HEK293 (cell line): ENCODE measurements around the gene KIF19.

Experiments
- CTCF ChIA-PET: fragments of 350-600 bp; formaldehyde crosslinking; extraction: SDS; loops from one replicate; lab custom pipeline; 2021; ENCODE audit warnings: antibody characterized with exemption; lab: Yijun Ruan, JAX
- POLR2A ChIA-PET: fragments of 300-600 bp; formaldehyde crosslinking; extraction: SDS; loops from one replicate; lab custom pipeline; 2020; ENCODE audit warnings: antibody characterized with exemption, inconsistent platforms; lab: Yijun Ruan, JAX
- H3K27ac ChIP-seq: fragments of 200-500 bp; sonication (Bioruptor generic); 2 replicates; pipeline ENCODE4 v1.5.1; 2014; ENCODE audit warnings: low read depth, low read length, control low read depth, inconsistent platforms; ENCODE audit errors: extremely low read depth
- H3K36me3 ChIP-seq, 2 experiments: fragments of 200-500 bp in 1 of 2; sonication (Bioruptor generic) in 1 of 2; 1 replicate in 1 of 2; 2 replicates in 1 of 2; pipeline ENCODE4 v1.5.1; 2014 to 2017; ENCODE audit warnings: inconsistent platforms in 2 of 2, low read length in 2 of 2; ENCODE audit not compliant: control insufficient read depth in 2 of 2, insufficient read depth in 1 of 2
- H3K4me1 ChIP-seq: fragments of 200-500 bp; sonication (Bioruptor generic); 2 replicates; pipeline ENCODE4 v1.5.1; 2014; ENCODE audit warnings: mild to moderate bottlenecking, low read length, inconsistent platforms; ENCODE audit not compliant: control insufficient read depth, insufficient read depth
- H3K4me3 ChIP-seq: 2 replicates; pipeline ENCODE4 v1.5.1; 2011; ENCODE audit warnings: low read depth, mild to moderate bottlenecking, control low read depth, low read length, moderate library complexity
- H3K9me3 ChIP-seq: fragments of 200-500 bp; sonication (Bioruptor generic); 2 replicates; pipeline ENCODE4 v1.5.1; 2014; ENCODE audit warnings: low read depth, low read length, inconsistent platforms; ENCODE audit not compliant: control insufficient read depth, insufficient read depth
- KLF1 ChIP-seq: fragments of 450-650 bp; formaldehyde crosslinking; IDR thresholded peaks from 2 replicates; pipeline ENCODE4 v1.5.1; 2016; ENCODE audit warnings: missing biosample characterization, missing genetic modification characterization
- KLF9 ChIP-seq: fragments of 450-650 bp; formaldehyde crosslinking; IDR thresholded peaks from 2 replicates; pipeline ENCODE4 v1.5.1; 2016; ENCODE audit warnings: missing biosample characterization, missing genetic modification characterization, low read depth
- OVOL3 ChIP-seq: fragments of 450-650 bp; formaldehyde crosslinking; IDR thresholded peaks from 2 replicates; pipeline ENCODE4 v1.5.1; 2016; ENCODE audit warnings: missing biosample characterization, missing genetic modification characterization
- RBAK ChIP-seq: fragments of 450-650 bp; formaldehyde crosslinking; IDR thresholded peaks from 2 replicates; pipeline ENCODE4 v1.5.1; 2016; ENCODE audit warnings: missing biosample characterization, missing genetic modification characterization
- ZEB2 ChIP-seq: fragments of 450-650 bp; formaldehyde crosslinking; IDR thresholded peaks from 2 replicates; pipeline ENCODE4 v1.5.1; 2016; ENCODE audit warnings: missing biosample characterization, missing genetic modification characterization
- ZIC2 ChIP-seq: fragments of 450-650 bp; formaldehyde crosslinking; IDR thresholded peaks from 2 replicates; pipeline ENCODE4 v1.5.1; 2016; ENCODE audit warnings: missing biosample characterization, missing genetic modification characterization
- ZNF140 ChIP-seq: fragments of 450-650 bp; formaldehyde crosslinking; IDR thresholded peaks from 2 replicates; pipeline ENCODE4 v1.5.1; 2016; ENCODE audit warnings: missing biosample characterization, missing genetic modification characterization
- ZNF146 ChIP-seq: fragments of 450-650 bp; formaldehyde crosslinking; IDR thresholded peaks from 2 replicates; pipeline ENCODE4 v1.5.1; 2016; ENCODE audit warnings: missing biosample characterization, missing genetic modification characterization
- ZNF148 ChIP-seq: fragments of 450-650 bp; formaldehyde crosslinking; IDR thresholded peaks from 2 replicates; pipeline ENCODE4 v1.5.0; 2017; ENCODE audit warnings: missing biosample characterization, missing genetic modification characterization, borderline replicate concordance
- ZNF184 ChIP-seq: fragments of 450-650 bp; IDR thresholded peaks from 2 replicates; pipeline ENCODE4 v1.5.1; 2018; ENCODE audit warnings: missing biosample characterization, mild to moderate bottlenecking, missing genetic modification characterization
- ZNF202 ChIP-seq: fragments of 450-650 bp; formaldehyde crosslinking; IDR thresholded peaks from 2 replicates; pipeline ENCODE4 v1.5.1; 2016; ENCODE audit warnings: missing biosample characterization, missing genetic modification characterization, borderline replicate concordance
- ZNF211 ChIP-seq: fragments of 450-650 bp; formaldehyde crosslinking; IDR thresholded peaks from 2 replicates; pipeline ENCODE4 v1.5.1; 2016; ENCODE audit warnings: low read depth, missing biosample characterization, missing genetic modification characterization
- ZNF24 ChIP-seq: fragments of 450-650 bp; formaldehyde crosslinking; IDR thresholded peaks from 2 replicates; pipeline ENCODE4 v1.5.1; 2016; ENCODE audit warnings: missing biosample characterization, missing genetic modification characterization
- ZNF280C ChIP-seq: fragments of 450-650 bp; formaldehyde crosslinking; IDR thresholded peaks from 2 replicates; pipeline ENCODE4 v1.5.1; 2016; ENCODE audit warnings: missing biosample characterization, missing genetic modification characterization
- ZNF292 ChIP-seq: fragments of 450-650 bp; formaldehyde crosslinking; IDR thresholded peaks from 2 replicates; pipeline ENCODE4 v1.5.1; 2016; ENCODE audit warnings: low read depth, missing biosample characterization, missing genetic modification characterization, borderline replicate concordance
- ZNF404 ChIP-seq: fragments of 450-650 bp; formaldehyde crosslinking; IDR thresholded peaks from 2 replicates; pipeline ENCODE4 v1.5.1; 2017; ENCODE audit warnings: missing biosample characterization, missing genetic modification characterization
- ZNF473 ChIP-seq: fragments of 450-650 bp; formaldehyde crosslinking; IDR thresholded peaks from 2 replicates; pipeline ENCODE4 v1.5.1; 2017; ENCODE audit warnings: missing biosample characterization, missing genetic modification characterization
- ZNF521 ChIP-seq: fragments of 450-650 bp; formaldehyde crosslinking; IDR thresholded peaks from 2 replicates; pipeline ENCODE4 v1.5.1; 2017; ENCODE audit warnings: missing biosample characterization, mild to moderate bottlenecking, missing genetic modification characterization
- ZNF585B ChIP-seq: fragments of 450-650 bp; formaldehyde crosslinking; IDR thresholded peaks from 2 replicates; pipeline ENCODE4 v1.5.1; 2016; ENCODE audit warnings: missing biosample characterization, missing genetic modification characterization
- ZNF623 ChIP-seq: fragments of 450-650 bp; formaldehyde crosslinking; IDR thresholded peaks from 2 replicates; pipeline ENCODE4 v1.5.1; 2016; ENCODE audit warnings: missing biosample characterization, missing genetic modification characterization
- ZNF639 ChIP-seq: fragments of 450-650 bp; formaldehyde crosslinking; IDR thresholded peaks from 2 replicates; pipeline ENCODE4 v1.5.1; 2016; ENCODE audit warnings: missing biosample characterization, missing genetic modification characterization
- TF ChIP-seq, protein P1 (sequence below): IDR thresholded peaks from 2 replicates; pipeline ENCODE4 v1.6.1; 2011; ENCODE audit warnings: mild to moderate bottlenecking, low read depth, low read length, borderline replicate concordance
- TF ChIP-seq, protein P2 (sequence below): fragments of 450-650 bp; IDR thresholded peaks from 2 replicates; pipeline ENCODE4 v1.5.1; 2018; ENCODE audit warnings: missing biosample characterization, mild to moderate bottlenecking, missing genetic modification characterization
- TF ChIP-seq, protein P3 (sequence below): fragments of 450-650 bp; formaldehyde crosslinking; IDR thresholded peaks from 2 replicates; pipeline ENCODE4 v1.5.1; 2016; ENCODE audit warnings: missing biosample characterization, missing genetic modification characterization
- TF ChIP-seq, protein P4 (sequence below): fragments of 450-650 bp; formaldehyde crosslinking; IDR thresholded peaks from 2 replicates; pipeline ENCODE4 v1.5.1; 2017; ENCODE audit warnings: missing biosample characterization, missing genetic modification characterization

The KIF19 gene

GRCh38 chr17:74349120-74349519 lies 23.1 kb downstream of the KIF19 start:
- no peaks in the 10 kb centered on the region for H3K9me3 ChIP-seq
- ChIA-PET POLR2A (no interaction called here), CTCF (interaction anchor here (0.6 to 1.4 kb wide), 3 partner anchors 19 to 104 kb away, joined by 3 to 6 read pairs (median 4); partner anchors contain the start of gene GPR142)
- no peak overlapping the region for H3K27ac ChIP-seq
- no peaks in the 10 kb centered on the region for H3K36me3 ChIP-seq
- no peaks in the 10 kb centered on the region for H3K4me1 ChIP-seq
- H3K4me3 ChIP-seq, result no peak overlapping the region
- no peak for TF ChIP-seq ZEB2 (tag by site-specific recombination)
- TF ChIP-seq ZIC2 (tag by site-specific recombination), result no peak
- TF ChIP-seq ZNF623 (tag by site-specific recombination), result no peak
- no peak for TF ChIP-seq ZNF146 (tag by site-specific recombination)
- TF ChIP-seq, protein P1, sequence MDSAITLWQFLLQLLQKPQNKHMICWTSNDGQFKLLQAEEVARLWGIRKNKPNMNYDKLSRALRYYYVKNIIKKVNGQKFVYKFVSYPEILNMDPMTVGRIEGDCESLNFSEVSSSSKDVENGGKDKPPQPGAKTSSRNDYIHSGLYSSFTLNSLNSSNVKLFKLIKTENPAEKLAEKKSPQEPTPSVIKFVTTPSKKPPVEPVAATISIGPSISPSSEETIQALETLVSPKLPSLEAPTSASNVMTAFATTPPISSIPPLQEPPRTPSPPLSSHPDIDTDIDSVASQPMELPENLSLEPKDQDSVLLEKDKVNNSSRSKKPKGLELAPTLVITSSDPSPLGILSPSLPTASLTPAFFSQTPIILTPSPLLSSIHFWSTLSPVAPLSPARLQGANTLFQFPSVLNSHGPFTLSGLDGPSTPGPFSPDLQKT, result no peak
- no peak for TF ChIP-seq ZNF211 (tag by site-specific recombination)
- TF ChIP-seq KLF1 (tag by site-specific recombination), result no peak
- TF ChIP-seq ZNF184, result no peak
- TF ChIP-seq RBAK, result no peak
- TF ChIP-seq ZNF292 (tag by site-specific recombination), result no peak
- TF ChIP-seq ZNF280C (tag by site-specific recombination), result no peak

GRCh38 chr17:74350486-74350885 lies 24.5 kb downstream of the KIF19 start:
- ChIA-PET CTCF (interaction anchor here (0.5 to 3.6 kb wide), 7 partner anchors 12 to 147 kb away, joined by 3 to 31 read pairs (median 4); partner anchors contain the start of genes BTBD17 and GPR142), POLR2A (interaction anchor here (0.6 kb wide), 1 partner anchor 28 kb away, joined by 3 read pairs; no protein-coding TSS in a partner anchor)
- H3K9me3 ChIP-seq, result no peaks in the 10 kb centered on the region
- no peaks in the 10 kb centered on the region for H3K4me1 ChIP-seq
- H3K36me3 ChIP-seq, result no peaks in the 10 kb centered on the region
- H3K4me3 ChIP-seq, result no peak overlapping the region
- H3K27ac ChIP-seq, result no peak overlapping the region
- TF ChIP-seq ZNF521 (tag by site-specific recombination) (no peak), ZNF202 (tag by site-specific recombination) (no peak), ZNF148 (tag by site-specific recombination) (no peak), OVOL3 (tag by site-specific recombination) (no peak), ZNF639 (no peak), ZNF140 (tag by site-specific recombination) (no peak), ZNF473 (tag by site-specific recombination) (no peak), ZNF404 (no peak), ZNF585B (tag by site-specific recombination) (no peak), ZNF24 (tag by site-specific recombination) (no peak), KLF9 (no peak)
- TF ChIP-seq, protein P2, sequence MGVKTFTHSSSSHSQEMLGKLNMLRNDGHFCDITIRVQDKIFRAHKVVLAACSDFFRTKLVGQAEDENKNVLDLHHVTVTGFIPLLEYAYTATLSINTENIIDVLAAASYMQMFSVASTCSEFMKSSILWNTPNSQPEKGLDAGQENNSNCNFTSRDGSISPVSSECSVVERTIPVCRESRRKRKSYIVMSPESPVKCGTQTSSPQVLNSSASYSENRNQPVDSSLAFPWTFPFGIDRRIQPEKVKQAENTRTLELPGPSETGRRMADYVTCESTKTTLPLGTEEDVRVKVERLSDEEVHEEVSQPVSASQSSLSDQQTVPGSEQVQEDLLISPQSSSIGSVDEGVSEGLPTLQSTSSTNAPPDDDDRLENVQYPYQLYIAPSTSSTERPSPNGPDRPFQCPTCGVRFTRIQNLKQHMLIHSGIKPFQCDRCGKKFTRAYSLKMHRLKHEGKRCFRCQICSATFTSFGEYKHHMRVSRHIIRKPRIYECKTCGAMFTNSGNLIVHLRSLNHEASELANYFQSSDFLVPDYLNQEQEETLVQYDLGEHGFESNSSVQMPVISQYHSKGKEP (tag by site-specific recombination), result no peak
- TF ChIP-seq, protein P3, sequence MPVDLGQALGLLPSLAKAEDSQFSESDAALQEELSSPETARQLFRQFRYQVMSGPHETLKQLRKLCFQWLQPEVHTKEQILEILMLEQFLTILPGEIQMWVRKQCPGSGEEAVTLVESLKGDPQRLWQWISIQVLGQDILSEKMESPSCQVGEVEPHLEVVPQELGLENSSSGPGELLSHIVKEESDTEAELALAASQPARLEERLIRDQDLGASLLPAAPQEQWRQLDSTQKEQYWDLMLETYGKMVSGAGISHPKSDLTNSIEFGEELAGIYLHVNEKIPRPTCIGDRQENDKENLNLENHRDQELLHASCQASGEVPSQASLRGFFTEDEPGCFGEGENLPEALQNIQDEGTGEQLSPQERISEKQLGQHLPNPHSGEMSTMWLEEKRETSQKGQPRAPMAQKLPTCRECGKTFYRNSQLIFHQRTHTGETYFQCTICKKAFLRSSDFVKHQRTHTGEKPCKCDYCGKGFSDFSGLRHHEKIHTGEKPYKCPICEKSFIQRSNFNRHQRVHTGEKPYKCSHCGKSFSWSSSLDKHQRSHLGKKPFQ (tag by site-specific recombination), result no peak
- TF ChIP-seq, protein P4, sequence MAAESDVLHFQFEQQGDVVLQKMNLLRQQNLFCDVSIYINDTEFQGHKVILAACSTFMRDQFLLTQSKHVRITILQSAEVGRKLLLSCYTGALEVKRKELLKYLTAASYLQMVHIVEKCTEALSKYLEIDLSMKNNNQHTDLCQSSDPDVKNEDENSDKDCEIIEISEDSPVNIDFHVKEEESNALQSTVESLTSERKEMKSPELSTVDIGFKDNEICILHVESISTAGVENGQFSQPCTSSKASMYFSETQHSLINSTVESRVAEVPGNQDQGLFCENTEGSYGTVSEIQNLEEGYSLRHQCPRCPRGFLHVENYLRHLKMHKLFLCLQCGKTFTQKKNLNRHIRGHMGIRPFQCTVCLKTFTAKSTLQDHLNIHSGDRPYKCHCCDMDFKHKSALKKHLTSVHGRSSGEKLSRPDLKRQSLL (tag by site-specific recombination), result no peak
